Osteoblast (primary cell): ENCODE measurements around the gene TIGD6. TPM values are rescaled to one million over a fixed set of nuclear protein-coding genes. Genes with fewer than 3 reads are reported as not detected.

ENCODE experiments used
- DNase-seq: peaks from one replicate; pipeline ENCODE4 v3.0.0; 2011; ENCODE audit warnings: low spot score, mixed read lengths; ENCODE audit not compliant: insufficient read length; ENCODE audit errors: missing footprints
- H2AFZ ChIP-seq: 2 replicates; pipeline ENCODE4 v1.6.0; 2011; ENCODE audit warnings: mild to moderate bottlenecking, low read length
- H3K27ac ChIP-seq: 2 replicates; pipeline ENCODE4 v1.5.1; 2011; ENCODE audit warnings: mild to moderate bottlenecking, low read depth, low read length, moderate library complexity
- H3K27me3 ChIP-seq: 2 replicates; pipeline ENCODE4 v1.6.0; 2012; ENCODE audit warnings: mild to moderate bottlenecking, control low read depth, inconsistent platforms, low read length, moderate library complexity; ENCODE audit not compliant: insufficient read depth
- H3K36me3 ChIP-seq: 2 replicates; pipeline ENCODE4 v1.5.1; 2011; ENCODE audit warnings: mild to moderate bottlenecking, low read length, control low read depth, moderate library complexity; ENCODE audit not compliant: insufficient read depth
- H3K4me1 ChIP-seq: 2 replicates; pipeline ENCODE4 v1.5.1; 2011; ENCODE audit warnings: mild to moderate bottlenecking, low read length, control low read depth, moderate library complexity; ENCODE audit not compliant: insufficient read depth
- H3K4me2 ChIP-seq: 2 replicates; pipeline ENCODE4 v1.6.0; 2011; ENCODE audit warnings: mild to moderate bottlenecking, low read length; ENCODE audit not compliant: insufficient read depth
- H3K4me3 ChIP-seq: fragments of 200-600 bp; sonication (generic); 3 replicates; pipeline ENCODE4 v1.5.1; 2012; ENCODE audit warnings: mild to moderate bottlenecking, low read length, inconsistent platforms; ENCODE audit not compliant: insufficient read depth
- H3K79me2 ChIP-seq: 2 replicates; pipeline ENCODE4 v1.6.0; 2012; ENCODE audit warnings: mild to moderate bottlenecking, low read length, control low read depth, inconsistent platforms; ENCODE audit not compliant: insufficient read depth
- H3K9me3 ChIP-seq: 2 replicates; pipeline ENCODE4 v1.5.1; 2011; ENCODE audit warnings: low read depth, low read length, control low read depth
- H4K20me1 ChIP-seq: 2 replicates; pipeline ENCODE4 v1.6.0; 2012; ENCODE audit warnings: mild to moderate bottlenecking, low read length, control low read depth; ENCODE audit not compliant: insufficient read depth
- total RNA-seq: library from RNA; depleted of rRNA; stranded (reverse); fragments of >200 nt; gene quantifications from 2 replicates; pipeline ENCODE4 v1.2.3, GENCODE V29; 2012
- TF ChIP-seq, protein P1 (sequence below): IDR thresholded peaks from 2 replicates; pipeline ENCODE4 v1.5.1; 2011; ENCODE audit warnings: mild to moderate bottlenecking, low read depth, low read length, moderate library complexity; ENCODE audit errors: extremely low read depth

The TIGD6 gene
- total RNA-seq, 1 donor: 9.8 TPM

- Histone ChIP-seq H3K36me3 (no peaks in the 10 kb centered on the region), H3K4me1 (peaks cover 14% of the 10 kb centered on the region), H4K20me1 (no peaks in the 10 kb centered on the region), H2AFZ (peak overlapping the region; percentile 87), H3K79me2 (peaks cover 15% of the 10 kb centered on the region), H3K4me2 (peak overlapping the region; percentile 92), H3K27ac (peak overlapping the region; percentile 54), H3K27me3 (no peaks in the 10 kb centered on the region), H3K9me3 (no peaks in the 10 kb centered on the region), H3K4me3 (peak overlapping the region; percentile 87)
- TF ChIP-seq, protein P1, sequence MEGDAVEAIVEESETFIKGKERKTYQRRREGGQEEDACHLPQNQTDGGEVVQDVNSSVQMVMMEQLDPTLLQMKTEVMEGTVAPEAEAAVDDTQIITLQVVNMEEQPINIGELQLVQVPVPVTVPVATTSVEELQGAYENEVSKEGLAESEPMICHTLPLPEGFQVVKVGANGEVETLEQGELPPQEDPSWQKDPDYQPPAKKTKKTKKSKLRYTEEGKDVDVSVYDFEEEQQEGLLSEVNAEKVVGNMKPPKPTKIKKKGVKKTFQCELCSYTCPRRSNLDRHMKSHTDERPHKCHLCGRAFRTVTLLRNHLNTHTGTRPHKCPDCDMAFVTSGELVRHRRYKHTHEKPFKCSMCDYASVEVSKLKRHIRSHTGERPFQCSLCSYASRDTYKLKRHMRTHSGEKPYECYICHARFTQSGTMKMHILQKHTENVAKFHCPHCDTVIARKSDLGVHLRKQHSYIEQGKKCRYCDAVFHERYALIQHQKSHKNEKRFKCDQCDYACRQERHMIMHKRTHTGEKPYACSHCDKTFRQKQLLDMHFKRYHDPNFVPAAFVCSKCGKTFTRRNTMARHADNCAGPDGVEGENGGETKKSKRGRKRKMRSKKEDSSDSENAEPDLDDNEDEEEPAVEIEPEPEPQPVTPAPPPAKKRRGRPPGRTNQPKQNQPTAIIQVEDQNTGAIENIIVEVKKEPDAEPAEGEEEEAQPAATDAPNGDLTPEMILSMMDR: no peak
- peak; percentile 61 for DNase-seq
Observed at GRCh38 chr5:149961186-149961685, 39.2 kb downstream of the TIGD6 start.

- peaks cover 14% of the 10 kb centered on the region for H3K4me1 ChIP-seq
Observed at GRCh38 chr5:149960272-149961185, 39.9 kb downstream of the TIGD6 start, which contains the start of gene SLC26A2. SLC26A2 (plus strand) TSS chr5:149960758; CDS start chr5:149977653, 16,895 bp downstream.

DNA sequence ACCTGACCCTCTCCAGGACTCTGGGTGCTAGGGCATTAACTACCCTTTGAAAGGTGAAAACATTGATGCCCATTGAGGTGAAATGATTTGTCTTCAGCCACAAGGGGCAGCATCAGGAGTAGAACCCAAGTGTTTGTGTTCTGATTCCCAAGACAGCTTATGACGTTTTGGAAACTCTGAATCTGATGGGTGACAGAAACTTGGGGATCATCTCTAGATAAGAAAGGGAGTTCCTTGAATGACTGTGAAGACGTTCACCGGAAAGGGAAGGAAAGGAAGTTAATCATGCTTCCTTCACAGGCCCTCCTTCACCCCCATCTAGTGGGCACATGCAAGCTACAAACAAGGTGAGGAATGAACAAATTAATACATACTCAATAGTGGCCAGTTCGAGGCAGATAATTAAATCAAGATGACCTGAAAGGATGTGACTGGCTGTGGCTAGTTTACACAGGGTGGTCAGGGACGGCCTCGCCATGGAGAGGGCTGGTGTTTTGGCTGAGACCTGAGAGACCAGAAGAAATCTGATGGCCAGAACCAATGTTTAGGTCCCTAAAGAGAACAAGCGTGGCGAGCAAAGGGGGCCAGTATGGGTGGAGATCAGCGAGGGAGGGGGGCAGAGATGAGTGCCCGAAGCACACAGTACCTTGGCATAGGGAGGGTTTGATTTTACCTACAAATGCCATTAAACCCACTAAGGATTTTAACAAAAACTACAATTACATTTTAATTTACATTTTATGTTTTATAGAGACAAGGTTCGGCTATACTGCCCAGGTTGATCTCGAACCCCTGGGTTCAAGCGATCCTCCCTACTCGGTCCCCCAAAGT lies 40.8 kb downstream of the TIGD6 start:
- no peaks in the 10 kb centered on the region for H3K36me3 ChIP-seq
- TF ChIP-seq, protein P1: peak; percentile 74
- no peaks in the 10 kb centered on the region for H3K9me3 ChIP-seq

More at GRCh38 chr5:149960272-149961185, 39.9 kb downstream of the TIGD6 start, which contains the start of gene SLC26A2:
- peak within 1 kb of the TSS; percentile 90 for H3K27ac ChIP-seq
- H4K20me1 ChIP-seq: no peaks in the 10 kb centered on the region
- H3K9me3 ChIP-seq: no peaks in the 10 kb centered on the region
- TF ChIP-seq, protein P1: no peak
- peak within 1 kb of the TSS; percentile 87 for H2AFZ ChIP-seq
- H3K79me2 ChIP-seq: peaks cover 12% of the 10 kb centered on the region
- peak; percentile 97 for DNase-seq
- peak within 1 kb of the TSS; percentile 87 for H3K4me3 ChIP-seq
- peak within 1 kb of the TSS; percentile 92 for H3K4me2 ChIP-seq
- H3K27me3 ChIP-seq: no peaks in the 10 kb centered on the region
- no peaks in the 10 kb centered on the region for H3K36me3 ChIP-seq

More for the DNA sequence above, 40.8 kb downstream of the TIGD6 start:
- Histone ChIP-seq H3K79me2 (peaks cover 12% of the 10 kb centered on the region), H3K4me2 (peak overlapping the region; percentile 92), H2AFZ (peak overlapping the region; percentile 64), H3K27ac (peak overlapping the region; percentile 90), H4K20me1 (no peaks in the 10 kb centered on the region), H3K4me1 (peaks cover 14% of the 10 kb centered on the region), H3K4me3 (peak overlapping the region; percentile 87), H3K27me3 (no peaks in the 10 kb centered on the region)
- DNase-seq: peak; percentile 77
